ENCODE measurements around the gene PRR20D.
"Not testable (repeated sequence)": the region's sequence is repeated elsewhere in the genome, so short reads cannot be mapped to it uniquely, and the experiment has no call there.

PRR20D gene

DNA sequence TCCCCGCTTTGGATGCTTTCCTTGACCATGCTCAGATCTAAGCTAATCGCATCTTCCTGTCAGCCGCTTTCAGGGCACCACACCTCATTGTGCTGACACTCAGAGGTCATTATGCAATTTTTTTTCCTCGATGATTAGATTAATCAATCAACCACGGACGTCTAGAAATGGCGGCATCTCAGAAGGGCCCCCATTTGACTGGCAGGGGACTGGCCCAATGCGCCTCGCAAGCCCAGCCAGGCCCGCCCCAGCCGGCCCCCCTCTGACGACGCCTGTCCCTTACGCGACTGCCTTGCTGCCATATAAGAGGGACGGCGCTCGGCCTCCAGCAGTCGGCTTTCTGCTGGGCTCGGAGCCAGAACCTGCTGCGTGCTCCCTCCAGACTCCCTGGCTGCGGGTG is at the start of gene PRR20D:
Gene PRR20D, plus strand, starts transcription at position 301 of the 400 bp plus-strand sequence. CDS start 387 bp downstream, outside the sequence.
- not testable (repeated sequence) for H3K4me3 ChIP-seq (ENCODE audit: low read depth, low read length)

DNA sequence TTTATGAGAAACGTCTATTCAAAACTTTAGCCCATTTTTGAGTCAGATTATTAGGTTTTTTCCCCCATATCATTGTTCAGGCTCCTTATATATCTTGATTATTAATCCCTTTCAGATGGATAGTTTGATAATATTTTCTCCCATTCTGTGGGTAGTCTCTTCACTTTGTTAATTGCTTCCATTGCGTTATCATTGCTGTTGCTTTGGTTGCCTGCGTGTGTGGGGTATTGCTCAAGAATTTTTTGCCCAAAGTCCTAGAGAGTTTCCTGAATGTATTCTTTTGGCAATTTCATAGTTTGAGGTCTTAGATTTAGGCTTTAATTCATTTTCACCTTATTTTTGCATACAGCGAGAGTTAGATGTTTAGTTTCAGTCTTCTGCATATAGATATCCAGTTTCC is 45.5 kb upstream of the PRR20D start:
- no peak overlapping the region for H3K4me3 ChIP-seq (ENCODE audit: low read depth, low read length)

DNA sequence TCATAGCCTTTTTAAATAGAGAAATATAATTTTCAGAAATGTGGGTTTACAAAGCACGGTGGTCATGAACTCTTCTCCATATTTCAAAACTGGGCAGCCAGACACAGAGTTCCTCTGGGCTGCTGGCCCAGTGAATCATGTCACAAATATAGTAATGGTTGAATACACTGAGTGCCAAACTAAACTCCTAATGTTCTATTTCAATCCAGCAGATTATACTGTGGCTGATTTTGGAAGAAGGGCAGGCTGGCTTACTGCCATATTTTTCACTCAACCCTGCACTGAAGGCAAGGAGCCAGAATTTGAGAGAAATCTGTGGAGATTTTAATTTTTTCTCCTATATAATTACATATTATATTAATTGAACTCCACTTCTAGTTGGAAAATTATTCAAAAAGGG is 36.8 kb upstream of the PRR20D start:
- no peak overlapping the region for H3K4me3 ChIP-seq (ENCODE audit: low read depth, low read length)

DNA sequence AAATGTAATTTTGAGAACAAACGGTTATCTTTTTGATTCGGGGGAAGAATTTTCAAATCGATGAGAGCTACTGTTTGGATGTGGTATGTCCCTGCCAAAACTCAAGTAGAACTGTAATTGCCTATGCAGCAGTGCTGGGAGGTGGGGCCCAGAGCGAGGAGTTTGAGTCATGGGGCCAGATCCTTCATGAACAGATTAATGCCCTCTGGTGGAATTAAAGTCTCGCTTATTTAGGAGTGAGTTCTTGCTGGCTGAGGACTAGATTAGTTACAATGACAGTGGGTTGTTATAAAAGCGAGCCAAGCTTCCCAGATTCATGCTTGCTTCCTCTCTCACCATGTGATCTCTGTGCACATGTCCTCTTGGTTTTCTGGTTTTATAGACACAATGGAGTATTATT is 31.5 kb upstream of the PRR20D start:
- no peak overlapping the region for H3K4me3 ChIP-seq (ENCODE audit: low read depth, low read length)

DNA sequence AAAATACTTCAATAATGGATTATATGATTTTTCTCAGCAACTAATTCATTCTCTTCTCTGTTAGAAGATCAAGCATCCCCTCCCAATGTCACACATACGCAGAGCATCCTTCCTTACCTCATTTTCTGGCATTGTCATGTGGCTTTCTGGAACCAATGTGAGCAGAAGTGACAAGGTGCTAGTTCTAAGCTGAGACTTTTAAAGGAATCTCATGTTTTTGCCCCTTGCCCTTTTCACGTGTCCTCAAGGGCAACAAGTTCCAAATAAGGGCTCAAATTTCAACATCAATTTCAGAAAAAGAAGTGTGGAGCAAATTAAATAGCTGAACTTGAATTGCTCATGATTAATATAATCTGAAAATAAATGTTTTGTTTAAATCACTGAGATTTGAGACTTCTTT is 24.3 kb upstream of the PRR20D start:
- H3K4me3 ChIP-seq (ENCODE audit: low read depth, low read length) = no peak overlapping the region

DNA sequence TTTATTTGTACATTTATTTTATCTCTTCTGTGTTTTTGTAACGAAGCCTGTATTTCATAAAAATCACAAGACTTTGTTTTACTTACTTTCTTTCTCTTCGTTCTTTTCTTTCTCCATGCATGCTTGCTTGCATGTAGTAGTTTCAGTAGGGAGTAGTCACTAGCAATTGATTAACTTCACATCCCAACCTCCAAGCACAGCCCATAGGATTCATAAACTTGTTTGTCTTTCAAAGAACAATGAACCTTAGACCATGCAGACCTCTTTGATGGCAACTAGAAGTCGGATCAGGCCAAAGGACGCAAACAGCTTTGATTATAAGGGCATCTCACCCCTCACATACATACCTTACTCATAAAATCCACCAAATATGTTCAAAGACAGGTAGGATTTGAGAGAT is 22.8 kb upstream of the PRR20D start:
- H3K4me3 ChIP-seq (ENCODE audit: low read depth, low read length) = no peak overlapping the region

DNA sequence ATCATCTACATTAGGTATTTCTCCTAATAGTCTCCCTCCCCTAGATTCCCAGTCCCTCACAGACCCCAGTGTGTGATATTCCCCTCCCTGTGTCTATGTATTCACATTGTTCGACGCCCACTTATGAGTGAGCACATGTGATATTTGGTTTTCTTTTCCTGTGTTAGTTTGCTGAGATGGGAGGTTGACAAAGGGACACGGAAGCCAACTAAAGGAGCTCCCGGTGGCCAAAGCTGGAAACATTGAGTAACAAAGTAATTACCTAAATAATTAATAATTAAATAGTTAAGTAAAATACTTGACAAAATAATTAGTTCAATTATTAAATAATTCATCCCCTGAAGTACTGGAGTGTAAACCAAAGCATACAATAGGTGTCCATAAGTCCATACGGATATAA is 21.4 kb upstream of the PRR20D start:
- H3K4me3 ChIP-seq (ENCODE audit: low read depth, low read length) = no peak overlapping the region

DNA sequence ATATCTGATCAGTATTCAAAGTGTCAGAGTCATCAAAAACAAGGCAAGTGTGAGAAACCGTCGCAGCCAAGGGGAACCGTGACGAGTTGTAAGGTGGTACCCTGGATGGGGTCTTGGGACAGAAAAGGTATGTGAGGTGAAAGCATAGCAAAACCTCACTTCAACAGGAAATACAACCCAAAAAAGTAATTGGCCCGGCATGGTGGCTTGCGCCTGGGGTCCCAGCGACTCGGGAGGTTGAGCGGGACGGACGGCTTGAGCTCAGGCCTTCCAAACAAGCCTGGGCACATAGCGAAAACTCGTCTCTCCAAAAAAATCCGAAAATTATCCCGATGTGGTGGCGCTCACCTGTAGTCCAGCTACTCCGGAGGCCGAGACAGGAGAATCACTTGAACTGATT is 20.7 kb upstream of the PRR20D start:
- H3K4me3 ChIP-seq (ENCODE audit: low read depth, low read length) = not testable (repeated sequence)

DNA sequence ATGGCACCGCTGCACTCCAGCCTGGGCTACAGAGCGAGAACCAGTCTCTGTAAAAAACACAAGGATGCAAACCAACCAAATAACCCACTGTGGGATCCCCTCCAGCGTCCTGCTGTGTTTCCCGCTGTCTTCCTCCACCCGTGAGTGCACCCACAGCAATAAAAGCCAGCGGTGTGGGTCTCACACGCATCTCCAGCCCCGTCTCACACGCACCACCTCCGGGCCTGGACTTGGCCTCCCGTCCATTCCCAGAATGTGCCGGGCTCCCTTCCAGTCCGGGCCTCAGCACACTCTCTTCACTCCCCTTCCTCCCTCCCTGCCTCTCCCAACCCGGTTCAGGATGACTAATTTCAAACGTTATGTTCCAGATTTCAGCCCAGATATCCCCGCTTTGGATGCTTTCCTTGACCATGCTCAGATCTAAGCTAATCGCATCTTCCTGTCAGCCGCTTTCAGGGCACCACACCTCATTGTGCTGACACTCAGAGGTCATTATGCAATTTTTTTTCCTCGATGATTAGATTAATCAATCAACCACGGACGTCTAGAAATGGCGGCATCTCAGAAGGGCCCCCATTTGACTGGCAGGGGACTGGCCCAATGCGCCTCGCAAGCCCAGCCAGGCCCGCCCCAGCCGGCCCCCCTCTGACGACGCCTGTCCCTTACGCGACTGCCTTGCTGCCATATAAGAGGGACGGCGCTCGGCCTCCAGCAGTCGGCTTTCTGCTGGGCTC is 20.0 kb upstream of the PRR20D start, which contains the start of gene PRR20A:
Gene PRR20A, plus strand, starts transcription at position 684 of the 734 bp plus-strand sequence. CDS start 387 bp downstream, outside the sequence.
- H3K4me3 ChIP-seq (ENCODE audit: low read depth, low read length) = not testable (repeated sequence)

DNA sequence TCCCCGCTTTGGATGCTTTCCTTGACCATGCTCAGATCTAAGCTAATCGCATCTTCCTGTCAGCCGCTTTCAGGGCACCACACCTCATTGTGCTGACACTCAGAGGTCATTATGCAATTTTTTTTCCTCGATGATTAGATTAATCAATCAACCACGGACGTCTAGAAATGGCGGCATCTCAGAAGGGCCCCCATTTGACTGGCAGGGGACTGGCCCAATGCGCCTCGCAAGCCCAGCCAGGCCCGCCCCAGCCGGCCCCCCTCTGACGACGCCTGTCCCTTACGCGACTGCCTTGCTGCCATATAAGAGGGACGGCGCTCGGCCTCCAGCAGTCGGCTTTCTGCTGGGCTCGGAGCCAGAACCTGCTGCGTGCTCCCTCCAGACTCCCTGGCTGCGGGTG is 13.2 kb upstream of the PRR20D start, which contains the start of gene PRR20B:
Gene PRR20B, plus strand, starts transcription at position 301 of the 400 bp plus-strand sequence. CDS start 387 bp downstream, outside the sequence.
- H3K4me3 ChIP-seq (ENCODE audit: low read depth, low read length) = not testable (repeated sequence)

DNA sequence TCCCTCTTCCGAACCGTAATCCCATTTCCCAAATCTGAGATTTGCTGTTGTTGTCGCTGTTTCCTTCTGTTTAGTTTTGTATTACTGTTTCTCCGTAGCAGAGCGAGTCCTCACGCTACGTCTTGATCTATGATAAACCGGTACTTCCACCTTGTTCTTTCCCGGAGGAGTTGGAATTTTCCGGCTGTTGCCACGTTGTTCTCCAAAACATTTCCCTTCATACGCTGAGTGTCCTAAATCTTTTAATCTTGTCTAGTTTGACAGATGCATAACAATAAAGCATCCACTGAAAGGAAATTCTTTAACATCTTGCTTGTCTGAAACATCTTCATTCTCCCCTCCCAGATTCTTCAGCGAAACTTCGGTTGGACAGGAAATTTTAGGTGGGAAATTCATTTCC is 12.3 kb upstream of the PRR20D start:
- H3K4me3 ChIP-seq (ENCODE audit: low read depth, low read length) = not testable (repeated sequence)

DNA sequence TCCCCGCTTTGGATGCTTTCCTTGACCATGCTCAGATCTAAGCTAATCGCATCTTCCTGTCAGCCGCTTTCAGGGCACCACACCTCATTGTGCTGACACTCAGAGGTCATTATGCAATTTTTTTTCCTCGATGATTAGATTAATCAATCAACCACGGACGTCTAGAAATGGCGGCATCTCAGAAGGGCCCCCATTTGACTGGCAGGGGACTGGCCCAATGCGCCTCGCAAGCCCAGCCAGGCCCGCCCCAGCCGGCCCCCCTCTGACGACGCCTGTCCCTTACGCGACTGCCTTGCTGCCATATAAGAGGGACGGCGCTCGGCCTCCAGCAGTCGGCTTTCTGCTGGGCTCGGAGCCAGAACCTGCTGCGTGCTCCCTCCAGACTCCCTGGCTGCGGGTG is 6.7 kb upstream of the PRR20D start, which contains the start of gene PRR20C:
Gene PRR20C, plus strand, starts transcription at position 301 of the 400 bp plus-strand sequence. CDS start 387 bp downstream, outside the sequence.
- H3K4me3 ChIP-seq (ENCODE audit: low read depth, low read length) = not testable (repeated sequence)

DNA sequence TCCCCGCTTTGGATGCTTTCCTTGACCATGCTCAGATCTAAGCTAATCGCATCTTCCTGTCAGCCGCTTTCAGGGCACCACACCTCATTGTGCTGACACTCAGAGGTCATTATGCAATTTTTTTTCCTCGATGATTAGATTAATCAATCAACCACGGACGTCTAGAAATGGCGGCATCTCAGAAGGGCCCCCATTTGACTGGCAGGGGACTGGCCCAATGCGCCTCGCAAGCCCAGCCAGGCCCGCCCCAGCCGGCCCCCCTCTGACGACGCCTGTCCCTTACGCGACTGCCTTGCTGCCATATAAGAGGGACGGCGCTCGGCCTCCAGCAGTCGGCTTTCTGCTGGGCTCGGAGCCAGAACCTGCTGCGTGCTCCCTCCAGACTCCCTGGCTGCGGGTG is 6.5 kb downstream of the PRR20D start, which contains the start of gene PRR20E:
Gene PRR20E, plus strand, starts transcription at position 301 of the 400 bp plus-strand sequence. CDS start 387 bp downstream, outside the sequence.
- not testable (repeated sequence) for H3K4me3 ChIP-seq (ENCODE audit: low read depth, low read length)

DNA sequence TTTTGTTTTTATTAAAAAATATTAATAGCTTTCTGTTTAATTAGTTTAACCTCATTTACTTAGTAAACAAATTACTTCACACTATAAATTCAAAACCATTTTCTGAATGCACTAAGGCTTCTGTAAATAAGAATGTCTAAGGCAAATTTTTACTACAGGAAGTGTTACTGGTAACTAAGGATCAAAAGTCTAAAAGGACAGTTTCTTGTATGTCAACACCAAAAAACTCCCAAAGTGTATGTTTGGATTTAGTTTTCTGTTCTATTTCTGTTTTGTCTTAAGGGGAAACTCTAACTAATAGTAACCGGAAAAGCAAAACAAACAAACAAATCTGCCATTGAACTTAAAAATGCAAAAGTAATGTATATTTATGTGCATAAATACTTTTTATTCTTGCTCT is 31.2 kb downstream of the PRR20D start:
- H3K4me3 ChIP-seq (ENCODE audit: low read depth, low read length) = no peak overlapping the region

DNA sequence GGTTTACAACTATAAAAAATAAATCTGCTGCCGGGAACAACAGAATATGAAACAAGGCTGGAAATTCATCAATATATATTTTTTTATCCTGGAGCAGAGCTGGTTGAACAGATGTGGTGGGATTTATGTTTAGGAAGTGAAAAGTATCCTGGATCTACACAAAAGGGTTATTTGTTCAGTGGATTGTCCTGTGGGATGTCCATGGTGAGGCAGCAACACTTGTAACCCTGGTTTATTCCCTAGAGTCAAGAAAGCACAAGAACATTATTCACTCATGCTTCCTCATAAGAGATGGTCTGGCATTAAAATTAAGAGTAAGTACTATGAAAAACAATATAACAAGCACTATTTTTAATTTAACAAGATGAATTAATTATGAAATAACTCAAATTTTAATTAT is 52.6 kb downstream of the PRR20D start:
- H3K4me3 ChIP-seq (ENCODE audit: low read depth, low read length) = no peak overlapping the region
